WTC11 (cell line): Measurements from ENCODE around the gene PRELID3B. TPM values are rescaled to one million over a fixed set of nuclear protein-coding genes. Genes with fewer than 3 reads are reported as not detected.

Source experiments
- ATAC-seq: fragments of 200-7000 bp; cut with Tn5 transposase; 2 replicates; pipeline ENCODE4 v1.10.0; 2021; ENCODE audit warnings: mild to moderate bottlenecking, moderate library complexity
- CTCF ChIA-PET: fragments of 300-600 bp; sonication (Branson Sonifier 250); formaldehyde crosslinking; loops from one replicate; lab custom pipeline; 2021; ENCODE audit warnings: antibody characterized with exemption; lab: Charles Lee
- POLR2A ChIA-PET: fragments of 350-600 bp; sonication (Branson Sonifier 250); formaldehyde crosslinking; loops from one replicate; lab custom pipeline; 2021; ENCODE audit warnings: antibody characterized with exemption; lab: Charles Lee
- DNase-seq: peaks from one replicate; pipeline ENCODE4 v3.0.0; 2021; ENCODE audit warnings: low spot score
- H3K27ac Mint-ChIP-seq: 2 replicates; pipeline ENCODE4 v1.8.0; 2021; ENCODE audit warnings: mixed read lengths
- H3K27me3 Mint-ChIP-seq: 2 replicates; pipeline ENCODE4 v1.8.0; 2021; ENCODE audit warnings: low read depth, mild to moderate bottlenecking, moderate library complexity, mixed read lengths
- H3K36me3 Mint-ChIP-seq: 2 replicates; pipeline ENCODE4 v1.8.0; 2021; ENCODE audit warnings: mixed read lengths
- H3K4me1 Mint-ChIP-seq: 2 replicates; pipeline ENCODE4 v1.8.0; 2022; ENCODE audit warnings: mixed read lengths
- H3K4me3 Mint-ChIP-seq: 2 replicates; pipeline ENCODE4 v1.8.0; 2021; ENCODE audit warnings: mild to moderate bottlenecking, moderate library complexity, mixed read lengths
- H3K9me3 Mint-ChIP-seq: 2 replicates; pipeline ENCODE4 v1.8.0; 2021; ENCODE audit warnings: mixed read lengths
- CREB1 ChIP-seq: sonication (generic); formaldehyde crosslinking; IDR thresholded peaks from 2 replicates; pipeline ENCODE4 v1.8.0; 2023; ENCODE audit warnings: mild to moderate bottlenecking, missing genetic modification reagents
- NFYB ChIP-seq: sonication (generic); formaldehyde crosslinking; conservative IDR thresholded peaks from 2 replicates; pipeline ENCODE4 v1.8.0; 2022; ENCODE audit warnings: low read depth, missing genetic modification reagents
- OVOL2 ChIP-seq: fragments of 250-450 bp; sonication (Bioruptor Pico); IDR thresholded peaks from 2 replicates; pipeline ENCODE4 v1.9.0; 2021; ENCODE audit warnings: mild to moderate bottlenecking, borderline replicate concordance
- TEAD4 ChIP-seq: sonication (generic); formaldehyde crosslinking; IDR thresholded peaks from 2 replicates; pipeline ENCODE4 v1.8.0; 2022; ENCODE audit warnings: mild to moderate bottlenecking, missing genetic modification reagents
- total RNA-seq: library from RNA; stranded (reverse); gene quantifications from 3 replicates; pipeline ENCODE4 v1.2.3, GENCODE V29; 2021

PRELID3B gene
- total RNA-seq, 1 experiment from 2014 or later: 46.9 TPM

DNA sequence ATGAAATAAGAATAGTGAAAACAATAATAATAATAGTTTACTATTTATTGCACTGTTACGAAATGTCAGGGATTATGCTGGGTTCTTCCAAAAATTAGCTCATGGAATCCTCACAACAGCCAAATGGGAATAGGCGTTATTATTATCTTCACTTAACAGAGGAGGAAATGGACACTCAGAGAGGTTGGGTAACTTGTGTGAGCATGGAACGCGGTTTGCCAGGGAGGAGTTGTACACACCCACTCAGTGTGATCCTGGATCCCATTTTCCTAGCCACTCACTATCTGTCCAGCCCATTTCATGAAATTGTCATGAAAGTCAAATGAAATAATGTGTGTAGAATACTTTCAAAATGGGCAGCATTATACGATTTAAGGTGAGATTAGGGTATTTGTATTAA lies 56.9 kb downstream of the PRELID3B start (continued):
- TF ChIP-seq NFYB (CRISPR knock-in tag) (no peak), TEAD4 (CRISPR knock-in tag) (no peak), CREB1 (CRISPR knock-in tag) (no peak)

DNA sequence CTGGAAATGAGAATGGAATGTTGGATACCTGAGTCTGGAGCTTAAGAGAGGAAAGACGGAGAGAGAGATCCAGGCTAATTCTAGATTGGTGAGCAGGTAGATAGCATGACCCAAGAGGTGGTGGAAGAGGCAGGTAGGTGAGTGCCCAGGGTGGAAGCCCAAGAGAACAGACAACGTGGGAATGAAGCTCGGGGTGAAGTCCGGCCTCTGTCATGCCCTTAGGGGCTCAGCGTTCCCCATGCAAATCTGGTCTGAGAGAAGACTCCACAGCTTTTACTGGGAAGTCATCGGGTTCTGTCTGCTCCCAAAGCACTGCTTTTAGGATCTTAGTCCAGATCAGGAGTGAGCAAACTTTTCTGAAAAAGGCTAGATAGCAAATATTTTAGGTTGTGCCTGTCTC lies 57.9 kb downstream of the PRELID3B start:
- Mint-ChIP-seq H3K36me3 (peaks cover 40% of the 10 kb centered on the region), H3K27ac (no peak overlapping the region), H3K9me3 (no peaks in the 10 kb centered on the region), H3K4me3 (no peak overlapping the region), H3K27me3 (no peaks in the 10 kb centered on the region), H3K4me1 (peaks cover 19% of the 10 kb centered on the region)
- POLR2A ChIA-PET: no interaction called here
- CTCF ChIA-PET: interaction anchor here (0.8 to 1.4 kb wide), 2 partner anchors 13 to 95 kb away, joined by 3 to 4 read pairs; no protein-coding TSS in a partner anchor
- ATAC-seq (no peak), DNase-seq (no peak)
- TF ChIP-seq OVOL2 (CRISPR knock-in tag): no peak

Other genes starting within 250 kb of the PRELID3B start
- 12.2 to 13.4 TPM (median 12.8 TPM) in 3 replicates for gene GNAS-AS1, start 191.9 kb downstream of the PRELID3B start, total RNA-seq
- 868 to 954 TPM (median 912 TPM) in 3 replicates for gene GNAS, start 190.1 kb downstream of the PRELID3B start, total RNA-seq
- 53.0 to 66.9 TPM (median 57.6 TPM) in 3 replicates for gene NELFCD, start 61.5 kb downstream of the PRELID3B start, total RNA-seq
- gene CTSZ, start 35.5 kb downstream of the PRELID3B start, total RNA-seq: 26.3 to 36.2 TPM (median 32.4 TPM) in 3 replicates
- gene TUBB1, start 23.4 kb downstream of the PRELID3B start, total RNA-seq: not detected in 3 replicates
- gene ATP5F1E, start 10.5 kb downstream of the PRELID3B start, total RNA-seq: 41.1 to 44.8 TPM (median 43.0 TPM) in 3 replicates
- 0.02 to 0.04 TPM in 2 of 3 replicates, not detected in the other for gene ZNF831, start 121.0 kb upstream of the PRELID3B start, total RNA-seq